ENCODE results near the gene CABS1. TPM values are rescaled to one million over a fixed set of nuclear protein-coding genes. Genes with fewer than 3 reads are reported as not detected.

Gene CABS1
- total RNA-seq (2014; rRNA removed), result not detected in 2 replicates
- not detected for Bru-seq, nascent RNA
- BruChase-seq, experiment 1, labeled RNA remaining after a 6-hour chase, result not detected
- BruChase-seq, experiment 2, labeled RNA remaining after a 2-hour chase, result not detected
- long read RNA-seq, result 0 reads

DNA sequence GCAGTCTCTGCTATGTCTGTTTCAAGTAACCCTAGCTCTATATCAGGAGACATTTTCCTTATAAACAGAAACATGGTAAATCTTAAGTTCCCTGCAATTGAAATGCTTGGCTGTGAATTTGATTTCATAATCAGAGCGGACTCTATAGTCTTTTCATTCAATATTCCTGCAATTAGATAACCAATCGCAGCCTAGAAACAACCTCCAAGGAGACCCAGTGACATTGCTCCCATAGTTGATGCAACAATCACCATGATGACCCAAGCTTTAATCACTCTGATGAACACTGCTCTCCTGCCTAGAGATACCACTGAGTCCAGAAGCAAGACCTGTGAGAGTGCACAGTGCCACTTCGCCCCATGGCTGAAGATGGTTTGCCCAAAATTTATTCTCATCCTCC lies at the start of gene CABS1:
CABS1 (plus strand) TSS at position 301 of the 400 bp plus-strand sequence; CDS start at position 360, 59 bp downstream.
- Histone ChIP-seq H3K9me3 (ENCODE audit: low read length) (no peaks in the 10 kb centered on the region), H3K4me2 (ENCODE audit: low read length) (no peak within 1 kb of the TSS), H3K4me1 (ENCODE audit: insufficient read depth, low read length) (no peaks in the 10 kb centered on the region), H3F3A (ENCODE audit: low read length, unreplicated experiment) (no peaks in the 10 kb centered on the region), H3K79me2 (ENCODE audit: low read length) (no peaks in the 10 kb centered on the region), H3K9ac (ENCODE audit: low read length) (no peak within 1 kb of the TSS), H4K20me1 (ENCODE audit: low read length) (no peaks in the 10 kb centered on the region), H2AFZ (ENCODE audit: low read length) (no peak within 1 kb of the TSS), H3K27ac (ENCODE audit: low read length) (no peak within 1 kb of the TSS), H3K36me3 (ENCODE audit: low read depth, low read length) (no peaks in the 10 kb centered on the region), H3K9me2 (replicated peaks; ENCODE audit: low read length) (no peaks in the 10 kb centered on the region), H3K27me3 (ENCODE audit: low read length) (peaks cover 48% of the 10 kb centered on the region), H3K4me3 (ENCODE audit: low read length) (no peak within 1 kb of the TSS)
- POLR2A ChIA-PET (ENCODE audit: unreplicated experiment), result no interaction called here
- CTCF ChIA-PET, result no interaction called here
- DNase-seq, result no peak
- TF ChIP-seq EZH2phosphoT487 (IDR thresholded peaks at IDR 0.05; ENCODE audit: borderline replicate concordance, low read length) (no peak), EZH2 (IDR thresholded peaks at IDR 0.05; ENCODE audit: low read length, unreplicated experiment) (no peak)
- TF ChIP-seq, protein P1, sequence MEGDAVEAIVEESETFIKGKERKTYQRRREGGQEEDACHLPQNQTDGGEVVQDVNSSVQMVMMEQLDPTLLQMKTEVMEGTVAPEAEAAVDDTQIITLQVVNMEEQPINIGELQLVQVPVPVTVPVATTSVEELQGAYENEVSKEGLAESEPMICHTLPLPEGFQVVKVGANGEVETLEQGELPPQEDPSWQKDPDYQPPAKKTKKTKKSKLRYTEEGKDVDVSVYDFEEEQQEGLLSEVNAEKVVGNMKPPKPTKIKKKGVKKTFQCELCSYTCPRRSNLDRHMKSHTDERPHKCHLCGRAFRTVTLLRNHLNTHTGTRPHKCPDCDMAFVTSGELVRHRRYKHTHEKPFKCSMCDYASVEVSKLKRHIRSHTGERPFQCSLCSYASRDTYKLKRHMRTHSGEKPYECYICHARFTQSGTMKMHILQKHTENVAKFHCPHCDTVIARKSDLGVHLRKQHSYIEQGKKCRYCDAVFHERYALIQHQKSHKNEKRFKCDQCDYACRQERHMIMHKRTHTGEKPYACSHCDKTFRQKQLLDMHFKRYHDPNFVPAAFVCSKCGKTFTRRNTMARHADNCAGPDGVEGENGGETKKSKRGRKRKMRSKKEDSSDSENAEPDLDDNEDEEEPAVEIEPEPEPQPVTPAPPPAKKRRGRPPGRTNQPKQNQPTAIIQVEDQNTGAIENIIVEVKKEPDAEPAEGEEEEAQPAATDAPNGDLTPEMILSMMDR (conservative IDR thresholded peaks at IDR 0.05; ENCODE audit: low read depth, low read length), result no peak
- intact Hi-C loops (cut with micrococcal nuclease), result no loop called here
- BruUV-seq (replicated peaks), result no TSS peak
- no peak for ATAC-seq

DNA sequence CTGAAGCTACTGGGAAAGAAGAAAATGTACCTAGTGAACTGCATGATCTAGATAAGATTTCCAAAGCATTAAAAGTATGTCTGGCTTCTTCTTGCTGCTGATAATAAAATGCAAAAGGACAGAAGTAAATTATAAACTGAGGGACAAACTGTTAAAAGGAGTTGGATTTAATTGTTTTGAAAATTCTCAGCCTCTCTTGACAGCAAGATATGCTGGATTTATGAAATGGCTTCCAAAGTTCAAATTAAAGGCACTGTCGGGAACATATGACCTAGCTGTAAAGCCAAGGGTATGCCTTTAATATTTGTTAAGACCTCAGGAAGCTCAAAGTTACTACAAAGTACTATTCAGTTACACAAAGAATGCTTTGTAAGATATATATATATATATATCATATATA lies 46.1 kb upstream of the CABS1 start:
- H4K20me1 ChIP-seq (ENCODE audit: low read length), result no peaks in the 10 kb centered on the region
- H3K4me3 ChIP-seq (ENCODE audit: low read length), result no peak overlapping the region
- H3K4me1 ChIP-seq (ENCODE audit: insufficient read depth, low read length), result no peaks in the 10 kb centered on the region
- BruUV-seq (replicated peaks), result no TSS peak
- H3K27ac ChIP-seq (ENCODE audit: low read length), result no peak overlapping the region
- intact Hi-C loops (cut with micrococcal nuclease), result no loop called here
- no peaks in the 10 kb centered on the region for H3F3A ChIP-seq (ENCODE audit: low read length, unreplicated experiment)
- H3K36me3 ChIP-seq (ENCODE audit: low read depth, low read length), result no peaks in the 10 kb centered on the region
- ChIA-PET POLR2A (ENCODE audit: unreplicated experiment) (no interaction called here), CTCF (no interaction called here)
- no peaks in the 10 kb centered on the region for H3K79me2 ChIP-seq (ENCODE audit: low read length)
- peaks cover 20% of the 10 kb centered on the region for H3K27me3 ChIP-seq (ENCODE audit: low read length)
- TF ChIP-seq, protein P1 (conservative IDR thresholded peaks at IDR 0.05; ENCODE audit: low read depth, low read length), result no peak
- TF ChIP-seq EZH2 (IDR thresholded peaks at IDR 0.05; ENCODE audit: low read length, unreplicated experiment), result no peak
- DNase-seq (no peak), ATAC-seq (no peak)
- H3K9me2 ChIP-seq (replicated peaks; ENCODE audit: low read length), result no peaks in the 10 kb centered on the region
- H2AFZ ChIP-seq (ENCODE audit: low read length), result no peak overlapping the region
- H3K9me3 ChIP-seq (ENCODE audit: low read length), result no peaks in the 10 kb centered on the region
- H3K9ac ChIP-seq (ENCODE audit: low read length), result no peak overlapping the region
- no peak overlapping the region for H3K4me2 ChIP-seq (ENCODE audit: low read length)

DNA sequence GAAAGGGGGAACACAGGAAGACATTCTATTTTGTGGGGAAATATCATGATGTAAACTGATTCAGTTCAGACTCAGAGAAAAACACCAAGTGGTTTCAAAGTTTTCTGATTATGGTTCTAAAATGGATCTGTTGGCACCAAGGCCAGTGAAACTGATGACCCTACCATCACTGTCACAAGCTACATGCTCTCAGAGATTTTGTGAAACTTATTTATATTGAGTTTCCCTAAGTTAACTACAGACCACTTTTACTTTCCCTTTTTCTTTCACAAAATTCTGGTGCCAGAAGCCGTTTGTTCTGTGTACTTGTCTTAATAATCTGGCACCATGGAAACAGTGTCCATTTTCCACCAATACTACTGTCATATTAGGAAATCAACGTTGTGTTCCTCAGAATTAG lies 43.4 kb upstream of the CABS1 start:
- Histone ChIP-seq H3K27me3 (ENCODE audit: low read length) (peaks cover 20% of the 10 kb centered on the region), H3K9me2 (replicated peaks; ENCODE audit: low read length) (no peaks in the 10 kb centered on the region), H3K4me2 (ENCODE audit: low read length) (no peak overlapping the region), H3K79me2 (ENCODE audit: low read length) (no peaks in the 10 kb centered on the region), H3F3A (ENCODE audit: low read length, unreplicated experiment) (no peaks in the 10 kb centered on the region), H2AFZ (ENCODE audit: low read length) (no peak overlapping the region), H3K4me3 (ENCODE audit: low read length) (no peak overlapping the region), H3K36me3 (ENCODE audit: low read depth, low read length) (no peaks in the 10 kb centered on the region), H3K9ac (ENCODE audit: low read length) (no peak overlapping the region), H3K9me3 (ENCODE audit: low read length) (no peaks in the 10 kb centered on the region), H3K27ac (ENCODE audit: low read length) (no peak overlapping the region), H4K20me1 (ENCODE audit: low read length) (no peaks in the 10 kb centered on the region), H3K4me1 (ENCODE audit: insufficient read depth, low read length) (no peaks in the 10 kb centered on the region)
- no peak for DNase-seq
- ATAC-seq, result no peak
- intact Hi-C loops (cut with micrococcal nuclease), result no loop called here
- POLR2A ChIA-PET (ENCODE audit: unreplicated experiment), result no interaction called here
- CTCF ChIA-PET, result no interaction called here
- BruUV-seq (replicated peaks), result no TSS peak
- TF ChIP-seq, protein P1 (conservative IDR thresholded peaks at IDR 0.05; ENCODE audit: low read depth, low read length), result no peak
- TF ChIP-seq EZH2 (IDR thresholded peaks at IDR 0.05; ENCODE audit: low read length, unreplicated experiment) (no peak), EZH2phosphoT487 (IDR thresholded peaks at IDR 0.05; ENCODE audit: borderline replicate concordance, low read length) (no peak)
